ENCODE results near the gene PLEKHH3. TPM values are rescaled to one million over a fixed set of nuclear protein-coding genes. Genes with fewer than 3 reads are reported as not detected.

Gene PLEKHH3
- total and polyA plus RNA-seq, 11 donors = 17.8 to 25.9 (median 21.3) TPM

- Histone ChIP-seq H3K27ac (peak overlapping the region in 11 of 12 donors; percentile 5 to 83 (median 69)), H3K4me1 (peaks cover 0 to 22% (median 10%) of the 10 kb centered on the region in 12 donors), H3K4me3 (peak overlapping the region in 5 of 12 donors; percentile 2 to 23 (median 3)), H3K9me3 (no peaks in the 10 kb centered on the region), H3K27me3 (no peaks in the 10 kb centered on the region), H3K36me3 (peaks cover 0 to 32% (median 29%) of the 10 kb centered on the region in 9 donors)
- DNase-seq = no peak
- 35 to 47% (median 39%) methylated on average over 4 of the region's 4 CpGs for WGBS, 4 donors
- peak; percentile 13 to 18 (median 18) for ATAC-seq
- intact Hi-C loops (cut with DNase I) = loop anchor here in 6 of 10 donors (2.0 to 10.0 kb wide), 5 partner anchors 34 to 61 kb away; partner anchors contain the start of genes TUBG2 (in 2 of the 6) and PLEKHH3 (in 1 of the 6)
- TF ChIP-seq CTCF (IDR thresholded peaks at IDR 0.05) = no peak
- TF ChIP-seq POLR2A (IDR thresholded peaks at IDR 0.05) = no peak
Observed at GRCh38 chr17:42617956-42618431, 58.8 kb downstream of the PLEKHH3 start.

Small RNAs within 50 kb of the gene (microRNA-seq; reads per million reads assigned to microRNA genes)
- gene MIR6780A = 0 to 1.4 (median 0.29) reads per million in 4 donors

Other genes starting within 250 kb of the PLEKHH3 start
- gene ATP6V0A1, start 218.1 kb downstream of the PLEKHH3 start, total RNA-seq = 10 to 100 TPM; 30.3 to 65.9 (median 35.9) TPM
- 10 to 100 TPM; 24.3 to 40.6 TPM for gene ATP6V0A1, start 218.1 kb downstream of the PLEKHH3 start, polyA plus RNA-seq
- gene NAGLU, start 140.8 kb downstream of the PLEKHH3 start, total RNA-seq = 10 to 100 TPM in 8 of 9 donors, 1 to 10 TPM in 1; 8.4 to 22.0 (median 12.5) TPM
- gene NAGLU, start 140.8 kb downstream of the PLEKHH3 start, polyA plus RNA-seq = 10 to 100 TPM; 10.4 to 19.1 TPM
- gene HSD17B1, start 124.1 kb downstream of the PLEKHH3 start, total RNA-seq = 1 to 10 TPM in 3 of 9 donors, under 1 TPM in 5, not detected in 1; 0.32 to 1.7 (median 0.97) TPM
- 1 to 10 TPM; 1.2 to 1.8 TPM for gene HSD17B1, start 124.1 kb downstream of the PLEKHH3 start, polyA plus RNA-seq
- 10 to 100 TPM; 24.3 to 50.4 (median 33.2) TPM for gene COASY, start 114.8 kb downstream of the PLEKHH3 start, total RNA-seq
- gene COASY, start 114.8 kb downstream of the PLEKHH3 start, polyA plus RNA-seq = 10 to 100 TPM; 37.5 to 59.1 TPM
- 10 to 100 TPM; 48.1 to 76.2 (median 57.9) TPM for gene MLX, start 109.9 kb downstream of the PLEKHH3 start, total RNA-seq
- gene MLX, start 109.9 kb downstream of the PLEKHH3 start, polyA plus RNA-seq = 10 to 100 TPM; 53.1 to 71.7 TPM
- gene PSMC3IP, start 99.3 kb downstream of the PLEKHH3 start, total RNA-seq = 1 to 10 TPM in 7 of 9 donors, under 1 TPM in 2; 0.71 to 4.1 (median 2.0) TPM
- gene PSMC3IP, start 99.3 kb downstream of the PLEKHH3 start, polyA plus RNA-seq = 1 to 10 TPM; 2.1 to 2.9 TPM
- gene RETREG3, start 67.6 kb downstream of the PLEKHH3 start, total RNA-seq = 10 to 100 TPM; 21.3 to 39.0 (median 28.3) TPM
- gene RETREG3, start 67.6 kb downstream of the PLEKHH3 start, polyA plus RNA-seq = 10 to 100 TPM; 12.2 to 16.8 TPM
- 10 to 100 TPM; 31.5 to 80.1 (median 49.3) TPM for gene TUBG1, start 67.3 kb downstream of the PLEKHH3 start, total RNA-seq
- 100 to 1,000 TPM in 1 of 2 donors, 10 to 100 TPM in 1; 46.4 to 112 TPM for gene TUBG1, start 67.3 kb downstream of the PLEKHH3 start, polyA plus RNA-seq
- 10 to 100 TPM; 11.0 to 28.2 (median 16.7) TPM for gene TUBG2, start 17.7 kb downstream of the PLEKHH3 start, total RNA-seq
- 10 to 100 TPM in 1 of 2 donors, 1 to 10 TPM in 1; 8.6 to 15.3 TPM for gene TUBG2, start 17.7 kb downstream of the PLEKHH3 start, polyA plus RNA-seq
- gene CCR10, start 4.8 kb upstream of the PLEKHH3 start, total RNA-seq = 1 to 10 TPM; 1.2 to 3.1 (median 2.1) TPM
- 1 to 10 TPM; 1.1 to 2.1 TPM for gene CCR10, start 4.8 kb upstream of the PLEKHH3 start, polyA plus RNA-seq
- gene CNTNAP1, start 5.5 kb upstream of the PLEKHH3 start, total RNA-seq = 10 to 100 TPM in 1 of 9 donors, 1 to 10 TPM in 8; 1.3 to 17.9 (median 3.1) TPM
- 1 to 10 TPM; 2.2 to 4.3 TPM for gene CNTNAP1, start 5.5 kb upstream of the PLEKHH3 start, polyA plus RNA-seq
- 10 to 100 TPM; 29.7 to 50.2 (median 41.5) TPM for gene EZH1, start 68.0 kb upstream of the PLEKHH3 start, total RNA-seq
- gene EZH1, start 68.0 kb upstream of the PLEKHH3 start, polyA plus RNA-seq = 10 to 100 TPM; 18.8 to 23.8 TPM
- gene RAMP2, start 84.2 kb upstream of the PLEKHH3 start, total RNA-seq = 10 to 100 TPM; 31.2 to 58.3 (median 39.7) TPM
- 10 to 100 TPM; 33.1 to 82.0 TPM for gene RAMP2, start 84.2 kb upstream of the PLEKHH3 start, polyA plus RNA-seq
- gene VPS25, start 96.5 kb upstream of the PLEKHH3 start, total RNA-seq = 10 to 100 TPM; 32.7 to 50.4 (median 37.9) TPM
- 10 to 100 TPM; 33.1 to 88.4 TPM for gene VPS25, start 96.5 kb upstream of the PLEKHH3 start, polyA plus RNA-seq
- gene WNK4, start 103.6 kb upstream of the PLEKHH3 start, total RNA-seq = 1 to 10 TPM in 1 of 9 donors, not detected in 8; 1.2 TPM
- gene WNK4, start 103.6 kb upstream of the PLEKHH3 start, polyA plus RNA-seq = not detected
- gene COA3, start 121.7 kb upstream of the PLEKHH3 start, total RNA-seq = 10 to 100 TPM; 56.2 to 97.1 (median 71.8) TPM
- gene COA3, start 121.7 kb upstream of the PLEKHH3 start, polyA plus RNA-seq = 100 to 1,000 TPM; 110 to 136 TPM
- not detected for gene CNTD1, start 121.9 kb upstream of the PLEKHH3 start, total RNA-seq
- gene CNTD1, start 121.9 kb upstream of the PLEKHH3 start, polyA plus RNA-seq = under 1 TPM; 0.10 to 0.38 TPM
- 10 to 100 TPM; 70.8 to 94.9 (median 79.8) TPM for gene BECN1, start 147.3 kb upstream of the PLEKHH3 start, total RNA-seq
- 10 to 100 TPM; 29.9 to 91.9 TPM for gene BECN1, start 147.3 kb upstream of the PLEKHH3 start, polyA plus RNA-seq
- gene PSME3, start 156.4 kb upstream of the PLEKHH3 start, total RNA-seq = 100 to 1,000 TPM in 1 of 9 donors, 10 to 100 TPM in 8; 59.7 to 105 (median 67.7) TPM
- 100 to 1,000 TPM in 1 of 2 donors, 10 to 100 TPM in 1; 47.4 to 157 TPM for gene PSME3, start 156.4 kb upstream of the PLEKHH3 start, polyA plus RNA-seq
- gene AOC2, start 167.6 kb upstream of the PLEKHH3 start, total RNA-seq = under 1 TPM; 0.21 to 0.88 (median 0.44) TPM
- under 1 TPM; 0.23 to 0.50 TPM for gene AOC2, start 167.6 kb upstream of the PLEKHH3 start, polyA plus RNA-seq
- 10 to 100 TPM in 4 of 9 donors, 1 to 10 TPM in 5; 3.9 to 55.4 (median 9.2) TPM for gene AOC3, start 174.2 kb upstream of the PLEKHH3 start, total RNA-seq
- 10 to 100 TPM; 10.2 to 11.8 TPM for gene AOC3, start 174.2 kb upstream of the PLEKHH3 start, polyA plus RNA-seq
- not detected for gene G6PC1, start 223.8 kb upstream of the PLEKHH3 start, total RNA-seq
- not detected for gene G6PC1, start 223.8 kb upstream of the PLEKHH3 start, polyA plus RNA-seq